ENCODE data around the gene DCUN1D2. TPM values are rescaled to one million over a fixed set of nuclear protein-coding genes. Genes with fewer than 3 reads are reported as not detected.

The DCUN1D2 gene
- total and polyA plus RNA-seq, 8 donors = 4.8 to 18.3 (median 8.3) TPM

- ATAC-seq (no peak), FAIRE-seq (no peak), DNase-seq (no peak)
- H3K4me1 ChIP-seq = no peaks in the 10 kb centered on the region
- no peaks in the 10 kb centered on the region for H3K27me3 ChIP-seq
- no peak overlapping the region for H3K27ac ChIP-seq
- H3K36me3 ChIP-seq = peaks cover 0 to 32% (median 6%) of the 10 kb centered on the region in 3 donors
- H3K4me3 ChIP-seq = no peak overlapping the region
- 86% methylated on average over 21 of the region's 21 CpGs for WGBS, 2 donors
- H3K9me3 ChIP-seq = no peaks in the 10 kb centered on the region
- no peak for TF ChIP-seq CTCF (IDR thresholded peaks at IDR 0.05)
- intact Hi-C loops (cut with DNase I) = no loop called here
These were observed 17.2 kb upstream of the DCUN1D2 start for GRCh38 chr13:113507505-113508345.

- intact Hi-C loops (cut with DNase I) = no loop called here
- no peak for TF ChIP-seq CTCF (IDR thresholded peaks at IDR 0.05)
- H3K36me3 ChIP-seq = peaks cover 0 to 40% (median 6%) of the 10 kb centered on the region in 3 donors
- H3K9me3 ChIP-seq = no peaks in the 10 kb centered on the region
- H3K27ac ChIP-seq = no peak overlapping the region
- ATAC-seq (no peak), DNase-seq (no peak), FAIRE-seq (no peak)
- H3K27me3 ChIP-seq = no peaks in the 10 kb centered on the region
- WGBS, 2 donors = 81 to 89% methylated on average over 21 of the region's 21 CpGs
- H3K4me3 ChIP-seq = no peak overlapping the region
- no peaks in the 10 kb centered on the region for H3K4me1 ChIP-seq
These were observed 16.4 kb upstream of the DCUN1D2 start for GRCh38 chr13:113506871-113507388.

GRCh38 chr13:113506025-113506685, 15.6 kb upstream of the DCUN1D2 start:
- peak in 1 of 4 donors; percentile 32 for ATAC-seq
- Histone ChIP-seq H3K36me3 (peaks cover 0 to 43% (median 12%) of the 10 kb centered on the region in 3 donors), H3K27ac (no peak overlapping the region), H3K9me3 (no peaks in the 10 kb centered on the region), H3K4me3 (no peak overlapping the region), H3K4me1 (no peaks in the 10 kb centered on the region), H3K27me3 (no peaks in the 10 kb centered on the region)
- no peak for FAIRE-seq
- DNase-seq = no peak
- 71 to 82% methylated on average over 16 of the region's 16 CpGs for WGBS, 2 donors
- intact Hi-C loops (cut with DNase I) = no loop called here
- TF ChIP-seq CTCF (IDR thresholded peaks at IDR 0.05) = no peak

- Histone ChIP-seq H3K27me3 (no peaks in the 10 kb centered on the region), H3K27ac (no peak overlapping the region), H3K9me3 (no peaks in the 10 kb centered on the region), H3K4me3 (no peak overlapping the region), H3K36me3 (peaks cover 0 to 63% (median 13%) of the 10 kb centered on the region in 3 donors), H3K4me1 (no peaks in the 10 kb centered on the region)
- ATAC-seq = no peak
- 91 to 95% methylated on average over 16 of the region's 16 CpGs for WGBS, 2 donors
- DNase-seq = no peak
- intact Hi-C loops (cut with DNase I) = no loop called here
- FAIRE-seq = no peak
- TF ChIP-seq CTCF (IDR thresholded peaks at IDR 0.05) = no peak
These were observed 12.2 kb upstream of the DCUN1D2 start for GRCh38 chr13:113502686-113503085.

Measured in pancreas (tissue), 10 donors.